Stimulated activated CD8-positive, alpha-beta memory T cell treated with anti-CD3 and anti-CD28 coated beads, Interleukin-7, amount 100 ng/mL, for 4 hours (primary cell): ENCODE data around the gene PCDH12.

Experiments
- DNase-seq, 2 donors: peaks; one replicate each; pipeline ENCODE4 v3.0.0-alpha.2; 2020; ENCODE audit warnings: low read depth in 2 of 2

The PCDH12 gene

DNA sequence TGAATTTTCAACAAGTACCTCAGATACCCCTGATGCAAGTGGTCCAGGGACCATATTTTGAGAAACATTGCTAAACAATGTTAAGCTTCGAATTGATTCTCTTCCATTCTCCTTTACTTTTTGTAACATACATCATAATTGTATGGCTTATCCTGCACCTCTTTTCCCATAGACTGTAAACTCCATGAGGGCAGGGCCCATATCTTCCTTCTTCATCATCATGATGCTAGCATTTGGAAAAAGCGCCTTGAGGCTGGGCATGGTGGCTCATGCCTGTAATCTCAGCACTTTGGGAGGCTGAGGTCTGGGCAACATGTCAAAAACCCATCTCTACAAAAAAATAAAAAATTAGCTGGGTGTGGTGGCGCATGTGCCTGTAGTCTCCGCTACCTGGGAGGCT is 48.8 kb downstream of the PCDH12 start:
- no peak for DNase-seq

- no peak for DNase-seq
Measured at GRCh38 chr5:141908796-141909195, 49.2 kb downstream of the PCDH12 start.

DNA sequence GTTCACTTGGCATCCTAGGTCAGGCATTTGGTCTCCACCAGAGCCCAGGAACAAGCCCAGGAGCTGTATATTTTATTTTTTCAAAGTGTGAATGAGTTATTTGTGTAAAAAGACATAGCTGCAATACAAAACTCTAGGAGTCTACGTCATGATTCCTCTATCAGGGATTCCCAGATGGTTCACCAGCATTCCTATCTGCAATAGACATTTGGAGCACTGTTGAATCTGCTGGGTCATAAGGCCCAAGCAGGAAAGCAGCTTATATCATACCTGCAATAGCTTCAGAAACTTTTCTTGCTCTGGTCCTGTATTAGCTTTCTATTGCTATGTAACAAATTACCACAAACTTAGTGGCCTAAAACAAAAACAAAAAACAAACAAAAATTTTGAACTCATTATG is 51.0 kb downstream of the PCDH12 start:
- DNase-seq, result no peak

DNA sequence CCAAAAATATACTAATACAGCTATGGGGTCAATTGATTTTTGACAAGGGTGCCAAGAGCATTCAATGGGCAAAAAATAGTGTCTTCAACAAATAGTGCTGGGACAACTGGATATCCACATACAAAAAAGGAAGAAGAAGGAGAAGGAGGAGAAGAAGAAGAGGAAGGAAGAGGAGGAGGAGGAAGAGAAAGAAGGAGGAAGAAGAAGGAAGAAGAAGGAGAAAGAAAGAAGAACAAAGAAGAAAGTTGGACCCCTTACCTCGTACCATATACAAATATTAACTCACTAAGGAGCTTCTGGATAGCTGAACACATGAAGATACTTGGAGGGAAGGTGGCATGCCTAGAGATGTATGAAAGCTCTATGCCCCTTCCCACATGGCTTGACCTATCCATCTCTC is 51.5 kb downstream of the PCDH12 start:
- DNase-seq, result no peak

DNA sequence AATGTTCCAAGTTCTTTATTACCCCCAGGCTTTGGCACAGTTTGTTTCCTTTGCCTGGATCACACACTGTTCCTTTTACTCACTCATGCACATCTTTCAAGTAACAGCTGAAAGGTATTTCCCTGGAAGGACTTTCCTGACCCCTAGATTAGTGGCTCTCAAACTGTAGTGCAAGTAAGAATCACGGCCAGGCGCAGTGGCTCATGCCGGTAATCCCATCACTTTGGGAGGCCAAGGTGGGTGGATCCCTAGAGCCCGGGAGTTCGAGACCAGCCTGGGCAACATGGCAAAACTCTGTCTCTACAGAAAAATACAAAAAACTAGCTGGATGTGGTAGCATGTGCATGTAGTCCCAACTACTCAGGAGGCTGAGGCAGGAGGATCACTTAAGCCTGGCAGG is 53.5 kb downstream of the PCDH12 start:
- no peak for DNase-seq

DNA sequence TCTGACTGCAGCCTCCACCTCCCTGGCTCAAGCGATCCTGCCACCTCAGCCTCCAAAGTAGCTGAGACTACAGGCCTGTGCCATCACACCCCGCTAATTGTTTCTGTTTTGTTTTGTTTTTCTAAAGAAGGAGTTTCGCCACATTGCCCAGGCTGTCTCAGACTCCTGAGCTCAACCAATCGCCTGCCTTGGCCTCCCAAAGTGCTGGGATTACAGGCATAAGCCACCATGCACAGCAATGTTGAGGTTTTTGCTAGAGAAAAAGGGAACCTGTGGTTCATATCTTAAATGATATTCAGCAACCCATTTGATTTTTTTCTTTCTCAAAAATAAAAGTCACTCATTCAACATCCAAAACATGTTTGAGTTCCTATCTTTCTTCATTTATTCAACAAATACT is 54.7 kb downstream of the PCDH12 start:
- DNase-seq, result no peak

GRCh38 chr5:141902015-141902814 is 55.8 kb downstream of the PCDH12 start:
- DNase-seq, result no peak

- no peak for DNase-seq
Measured at GRCh38 chr5:141898448-141899049, 59.5 kb downstream of the PCDH12 start.

DNA sequence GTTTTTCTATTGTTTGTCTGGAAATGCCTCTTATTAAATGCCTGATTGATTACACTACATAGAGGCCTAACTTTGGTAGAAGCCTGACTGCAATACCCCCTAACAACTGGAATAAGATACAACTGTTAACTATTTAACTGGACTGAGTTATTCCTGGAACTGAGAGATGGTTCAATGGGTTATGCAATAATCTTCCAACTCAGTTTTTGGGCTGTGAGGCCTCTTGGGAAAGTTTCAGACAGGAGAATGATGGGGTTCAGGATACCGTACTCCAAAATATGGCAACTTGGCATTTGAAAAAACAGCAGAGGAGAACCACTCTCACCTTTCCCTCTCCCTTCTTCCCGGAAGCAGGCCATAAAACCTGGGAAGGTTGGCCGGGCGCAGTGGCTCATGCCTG is 60.6 kb downstream of the PCDH12 start:
- DNase-seq, result no peak
